PC-3 (cell line): Measurements from ENCODE around the gene TPH1.

Experiments used
- EZH2 ChIP-seq: fragments of 300-600 bp; sonication (generic); IDR thresholded peaks from one replicate; pipeline ENCODE4 v1.6.1; 2017; ENCODE audit warnings: antibody characterized with exemption, mild to moderate bottlenecking, low read length; ENCODE audit not compliant: unreplicated experiment
- TF ChIP-seq, protein P1 (sequence below): fragments of 300-600 bp; sonication (generic); conservative IDR thresholded peaks from 2 replicates; pipeline ENCODE4 v1.5.1; 2017; ENCODE audit warnings: antibody characterized with exemption, low read depth, mild to moderate bottlenecking, low read length

DNA sequence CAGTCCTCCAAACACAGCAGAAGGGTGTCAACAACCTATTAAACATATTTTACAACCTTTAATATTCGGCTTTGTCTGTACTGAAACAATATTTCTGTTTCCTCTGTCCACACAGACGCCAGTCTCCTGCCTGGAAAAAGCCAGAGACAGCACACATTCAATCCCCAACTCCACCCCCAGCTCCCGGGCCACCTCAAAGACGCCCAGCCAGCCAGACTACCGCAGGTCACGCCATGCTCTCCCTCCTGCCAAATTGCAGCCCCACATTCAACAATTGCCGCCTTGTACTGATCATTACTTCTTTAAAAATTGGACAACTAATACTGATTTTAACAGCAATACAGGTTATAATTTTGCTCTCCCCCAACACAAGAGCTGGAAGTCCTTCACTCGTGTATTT, 34.4 kb downstream of the TPH1 start:
- TF ChIP-seq, protein P1, sequence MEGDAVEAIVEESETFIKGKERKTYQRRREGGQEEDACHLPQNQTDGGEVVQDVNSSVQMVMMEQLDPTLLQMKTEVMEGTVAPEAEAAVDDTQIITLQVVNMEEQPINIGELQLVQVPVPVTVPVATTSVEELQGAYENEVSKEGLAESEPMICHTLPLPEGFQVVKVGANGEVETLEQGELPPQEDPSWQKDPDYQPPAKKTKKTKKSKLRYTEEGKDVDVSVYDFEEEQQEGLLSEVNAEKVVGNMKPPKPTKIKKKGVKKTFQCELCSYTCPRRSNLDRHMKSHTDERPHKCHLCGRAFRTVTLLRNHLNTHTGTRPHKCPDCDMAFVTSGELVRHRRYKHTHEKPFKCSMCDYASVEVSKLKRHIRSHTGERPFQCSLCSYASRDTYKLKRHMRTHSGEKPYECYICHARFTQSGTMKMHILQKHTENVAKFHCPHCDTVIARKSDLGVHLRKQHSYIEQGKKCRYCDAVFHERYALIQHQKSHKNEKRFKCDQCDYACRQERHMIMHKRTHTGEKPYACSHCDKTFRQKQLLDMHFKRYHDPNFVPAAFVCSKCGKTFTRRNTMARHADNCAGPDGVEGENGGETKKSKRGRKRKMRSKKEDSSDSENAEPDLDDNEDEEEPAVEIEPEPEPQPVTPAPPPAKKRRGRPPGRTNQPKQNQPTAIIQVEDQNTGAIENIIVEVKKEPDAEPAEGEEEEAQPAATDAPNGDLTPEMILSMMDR = no peak
- no peak for TF ChIP-seq EZH2
